Osteocyte (in vitro differentiated cells): Measurements from ENCODE around the gene BRD3OS. TPM values are rescaled to one million over a fixed set of nuclear protein-coding genes. Genes with fewer than 3 reads are reported as not detected.

ENCODE experiments used
- DNase-seq: peaks from one replicate; pipeline ENCODE4 v3.0.0; 2021; ENCODE audit warnings: mixed read lengths; ENCODE audit not compliant: unreplicated experiment; ENCODE audit errors: extremely low spot score
- H3K27ac Mint-ChIP-seq: one replicate; pipeline ENCODE4 v1.8.0; 2021; ENCODE audit warnings: mild to moderate bottlenecking, mixed read lengths; ENCODE audit not compliant: unreplicated experiment
- H3K27me3 Mint-ChIP-seq: one replicate; pipeline ENCODE4 v1.8.0; 2021; ENCODE audit warnings: mixed read lengths; ENCODE audit not compliant: unreplicated experiment
- H3K36me3 Mint-ChIP-seq: one replicate; pipeline ENCODE4 v1.8.0; 2021; ENCODE audit warnings: mixed read lengths; ENCODE audit not compliant: unreplicated experiment
- H3K4me1 Mint-ChIP-seq: one replicate; pipeline ENCODE4 v1.8.0; 2021; ENCODE audit warnings: mixed read lengths; ENCODE audit not compliant: unreplicated experiment
- H3K4me3 Mint-ChIP-seq: one replicate; pipeline ENCODE4 v1.8.0; 2021; ENCODE audit warnings: mild to moderate bottlenecking, moderate library complexity, mixed read lengths; ENCODE audit not compliant: unreplicated experiment
- H3K9me3 Mint-ChIP-seq: one replicate; pipeline ENCODE4 v1.8.0; 2021; ENCODE audit warnings: mixed read lengths; ENCODE audit not compliant: unreplicated experiment
- total RNA-seq: library from RNA; stranded (reverse); gene quantifications from 2 replicates; pipeline ENCODE4 v1.2.1, GENCODE V29; 2021
- TF ChIP-seq, protein P1 (sequence below): fragments of 200-600 bp; sonication (generic); IDR thresholded peaks from 2 replicates; pipeline ENCODE4 v1.5.0; 2021; ENCODE audit warnings: antibody characterized with exemption, mild to moderate bottlenecking, moderate library complexity

Gene BRD3OS
- total RNA-seq, 1 donor from 2014 or later = 19.9 TPM

- H3K36me3 Mint-ChIP-seq = no peaks in the 10 kb centered on the region
- no peaks in the 10 kb centered on the region for H3K9me3 Mint-ChIP-seq
- no peak overlapping the region for H3K27ac Mint-ChIP-seq
- H3K27me3 Mint-ChIP-seq = peaks cover 3% of the 10 kb centered on the region
- H3K4me1 Mint-ChIP-seq = peaks cover 7% of the 10 kb centered on the region
- no peak overlapping the region for H3K4me3 Mint-ChIP-seq
- DNase-seq = no peak
- TF ChIP-seq, protein P1, sequence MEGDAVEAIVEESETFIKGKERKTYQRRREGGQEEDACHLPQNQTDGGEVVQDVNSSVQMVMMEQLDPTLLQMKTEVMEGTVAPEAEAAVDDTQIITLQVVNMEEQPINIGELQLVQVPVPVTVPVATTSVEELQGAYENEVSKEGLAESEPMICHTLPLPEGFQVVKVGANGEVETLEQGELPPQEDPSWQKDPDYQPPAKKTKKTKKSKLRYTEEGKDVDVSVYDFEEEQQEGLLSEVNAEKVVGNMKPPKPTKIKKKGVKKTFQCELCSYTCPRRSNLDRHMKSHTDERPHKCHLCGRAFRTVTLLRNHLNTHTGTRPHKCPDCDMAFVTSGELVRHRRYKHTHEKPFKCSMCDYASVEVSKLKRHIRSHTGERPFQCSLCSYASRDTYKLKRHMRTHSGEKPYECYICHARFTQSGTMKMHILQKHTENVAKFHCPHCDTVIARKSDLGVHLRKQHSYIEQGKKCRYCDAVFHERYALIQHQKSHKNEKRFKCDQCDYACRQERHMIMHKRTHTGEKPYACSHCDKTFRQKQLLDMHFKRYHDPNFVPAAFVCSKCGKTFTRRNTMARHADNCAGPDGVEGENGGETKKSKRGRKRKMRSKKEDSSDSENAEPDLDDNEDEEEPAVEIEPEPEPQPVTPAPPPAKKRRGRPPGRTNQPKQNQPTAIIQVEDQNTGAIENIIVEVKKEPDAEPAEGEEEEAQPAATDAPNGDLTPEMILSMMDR = no peak
These were observed 22.0 kb upstream of the BRD3OS start for GRCh38 chr9:134003237-134003636.

- no peak for DNase-seq
- H3K27ac Mint-ChIP-seq = no peak overlapping the region
- no peaks in the 10 kb centered on the region for H3K36me3 Mint-ChIP-seq
- H3K4me3 Mint-ChIP-seq = no peak overlapping the region
- peaks cover 7% of the 10 kb centered on the region for H3K4me1 Mint-ChIP-seq
- H3K9me3 Mint-ChIP-seq = no peaks in the 10 kb centered on the region
- TF ChIP-seq, protein P1 = no peak
- peaks cover 3% of the 10 kb centered on the region for H3K27me3 Mint-ChIP-seq
These were observed 21.0 kb upstream of the BRD3OS start for GRCh38 chr9:134004131-134004873.

DNA sequence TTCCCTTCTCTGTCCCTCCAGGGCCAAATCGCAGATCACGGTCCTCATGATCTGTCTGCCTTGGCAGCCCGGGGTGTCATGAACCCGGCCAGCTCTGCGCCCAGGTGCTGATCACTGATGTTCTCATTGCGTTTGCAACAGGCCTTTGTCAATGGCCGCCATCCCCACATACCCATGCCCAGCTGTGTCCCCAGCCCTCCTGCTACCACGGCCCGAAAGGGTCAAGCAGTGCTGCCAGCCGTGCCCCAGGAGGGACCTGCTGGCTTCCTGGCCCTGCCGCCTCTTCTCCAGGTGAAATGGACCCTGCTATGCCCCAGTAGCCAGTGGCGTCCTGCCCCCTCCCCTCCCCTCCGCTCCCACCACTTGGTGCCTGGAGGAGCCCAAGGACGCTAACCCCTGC, 20.4 kb upstream of the BRD3OS start:
- DNase-seq = no peak
- H3K27ac Mint-ChIP-seq = no peak overlapping the region
- no peak overlapping the region for H3K4me3 Mint-ChIP-seq
- H3K9me3 Mint-ChIP-seq = no peaks in the 10 kb centered on the region
- peaks cover 7% of the 10 kb centered on the region for H3K4me1 Mint-ChIP-seq
- H3K36me3 Mint-ChIP-seq = no peaks in the 10 kb centered on the region
- TF ChIP-seq, protein P1 = no peak
- H3K27me3 Mint-ChIP-seq = peaks cover 3% of the 10 kb centered on the region

DNA sequence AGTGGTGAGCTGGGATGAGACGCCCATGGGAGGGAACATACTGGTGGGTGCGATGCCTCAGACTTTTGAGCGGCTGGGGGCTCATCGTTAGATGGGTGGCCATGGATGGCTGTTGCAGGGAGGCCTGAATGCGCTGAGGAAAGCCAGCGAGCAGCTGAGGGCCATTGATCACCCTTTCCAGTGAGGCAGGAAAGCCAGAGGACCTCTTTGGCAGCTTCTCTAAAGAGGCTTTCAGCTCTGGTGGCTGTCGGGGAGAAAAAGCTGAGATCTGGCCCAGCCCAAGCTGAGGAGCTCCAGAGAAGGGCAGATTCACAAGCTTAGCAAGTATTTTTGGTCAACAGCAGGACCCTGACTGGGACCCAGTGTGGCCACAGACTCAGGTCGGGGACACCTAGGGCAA, 19.9 kb upstream of the BRD3OS start:
- no peaks in the 10 kb centered on the region for H3K36me3 Mint-ChIP-seq
- no peaks in the 10 kb centered on the region for H3K9me3 Mint-ChIP-seq
- DNase-seq = no peak
- H3K4me1 Mint-ChIP-seq = peaks cover 7% of the 10 kb centered on the region
- TF ChIP-seq, protein P1 = no peak
- no peak overlapping the region for H3K4me3 Mint-ChIP-seq
- no peak overlapping the region for H3K27ac Mint-ChIP-seq
- peaks cover 3% of the 10 kb centered on the region for H3K27me3 Mint-ChIP-seq

GRCh38 chr9:134007150-134007549, 18.1 kb upstream of the BRD3OS start:
- no peak for DNase-seq
- H3K27ac Mint-ChIP-seq = no peak overlapping the region
- H3K27me3 Mint-ChIP-seq = peaks cover 3% of the 10 kb centered on the region
- no peaks in the 10 kb centered on the region for H3K9me3 Mint-ChIP-seq
- no peak overlapping the region for H3K4me3 Mint-ChIP-seq
- H3K4me1 Mint-ChIP-seq = peaks cover 7% of the 10 kb centered on the region
- no peaks in the 10 kb centered on the region for H3K36me3 Mint-ChIP-seq
- TF ChIP-seq, protein P1 = no peak
